Hypothalamus (tissue), 51 donors: ENCODE data around the gene APOL2.
"Not testable (repeated sequence)": the region's sequence is repeated elsewhere in the genome, so short reads cannot be mapped to it uniquely, and the experiment has no call there.

Experiments
- DNase-seq, 51 donors: peaks; one replicate each; lab custom pipeline; 2025; lab: John Stamatoyannopoulos, UW

The APOL2 gene

GRCh38 chr22:36245805-36246356 lies 6.6 kb upstream of the APOL2 start:
- DNase-seq: no peak

GRCh38 chr22:36244522-36245391 lies 5.4 kb upstream of the APOL2 start:
- DNase-seq: no peak

DNA sequence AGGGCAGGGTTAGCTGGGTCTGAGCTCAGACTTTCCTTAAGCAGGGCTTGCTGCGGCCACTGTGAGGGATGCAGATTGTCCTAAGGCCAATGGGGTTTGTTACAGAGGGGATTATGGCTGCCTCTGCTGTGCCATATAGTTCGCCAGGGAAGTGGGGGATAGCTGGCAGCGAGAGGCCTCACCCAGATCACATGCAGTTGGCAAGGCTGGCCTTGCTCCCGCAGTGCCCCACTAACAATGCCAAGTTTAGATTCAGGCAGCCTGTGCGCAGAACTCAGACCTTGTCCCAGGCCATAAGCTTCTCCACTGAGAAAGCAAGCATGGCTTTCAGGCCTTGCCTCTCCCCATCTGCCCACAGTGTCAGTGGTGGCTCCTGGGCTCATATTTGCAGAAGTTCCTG lies 4.7 kb upstream of the APOL2 start:
- no peak for DNase-seq

DNA sequence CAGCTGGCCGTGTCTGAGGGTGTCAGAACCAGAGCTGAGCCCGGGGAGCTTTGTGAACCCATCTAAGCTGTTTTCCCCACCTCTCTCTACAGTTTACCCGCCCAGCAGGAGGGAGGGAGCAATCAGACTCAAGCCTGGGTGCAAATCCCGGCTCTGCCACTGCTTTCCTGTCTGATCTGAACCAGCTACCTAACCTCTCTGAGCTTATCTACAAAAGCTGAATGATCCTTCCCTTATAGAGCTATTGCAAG lies 252 bp downstream of the APOL2 start:
- DNase-seq: no peak

- peak in 2 of 51 donors; percentile 32 to 56 for DNase-seq
Observed at GRCh38 chr22:36238373-36239149, 766 bp downstream of the APOL2 start.

GRCh38 chr22:36237462-36238372 lies 1.6 kb downstream of the APOL2 start:
- DNase-seq: no peak

GRCh38 chr22:36236388-36237319 lies 2.7 kb downstream of the APOL2 start:
- DNase-seq: no peak

GRCh38 chr22:36235585-36235984 lies 3.7 kb downstream of the APOL2 start:
- DNase-seq: no peak

- no peak for DNase-seq
Observed at GRCh38 chr22:36234919-36235318, 4.4 kb downstream of the APOL2 start.

DNA sequence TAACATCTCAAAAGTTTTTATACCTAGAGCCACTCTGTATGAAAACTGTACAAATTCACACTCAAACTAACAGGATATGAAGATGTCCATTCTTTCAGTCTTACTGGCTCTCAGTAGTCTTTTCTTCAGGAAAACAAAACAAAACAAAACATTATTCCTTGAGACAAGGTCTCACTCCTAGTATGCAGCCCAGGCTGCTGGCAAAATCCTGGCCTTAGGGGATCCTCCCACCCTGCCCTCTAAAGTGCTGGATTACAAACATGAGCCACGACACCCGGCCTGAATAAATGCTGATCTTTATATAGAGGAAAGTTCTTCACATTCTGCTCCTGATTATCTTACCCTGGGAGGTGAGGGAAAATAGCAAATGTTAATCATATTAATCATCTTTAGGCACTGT lies 5.1 kb downstream of the APOL2 start:
- no peak for DNase-seq

GRCh38 chr22:36233796-36234195 lies 5.5 kb downstream of the APOL2 start:
- no peak for DNase-seq

DNA sequence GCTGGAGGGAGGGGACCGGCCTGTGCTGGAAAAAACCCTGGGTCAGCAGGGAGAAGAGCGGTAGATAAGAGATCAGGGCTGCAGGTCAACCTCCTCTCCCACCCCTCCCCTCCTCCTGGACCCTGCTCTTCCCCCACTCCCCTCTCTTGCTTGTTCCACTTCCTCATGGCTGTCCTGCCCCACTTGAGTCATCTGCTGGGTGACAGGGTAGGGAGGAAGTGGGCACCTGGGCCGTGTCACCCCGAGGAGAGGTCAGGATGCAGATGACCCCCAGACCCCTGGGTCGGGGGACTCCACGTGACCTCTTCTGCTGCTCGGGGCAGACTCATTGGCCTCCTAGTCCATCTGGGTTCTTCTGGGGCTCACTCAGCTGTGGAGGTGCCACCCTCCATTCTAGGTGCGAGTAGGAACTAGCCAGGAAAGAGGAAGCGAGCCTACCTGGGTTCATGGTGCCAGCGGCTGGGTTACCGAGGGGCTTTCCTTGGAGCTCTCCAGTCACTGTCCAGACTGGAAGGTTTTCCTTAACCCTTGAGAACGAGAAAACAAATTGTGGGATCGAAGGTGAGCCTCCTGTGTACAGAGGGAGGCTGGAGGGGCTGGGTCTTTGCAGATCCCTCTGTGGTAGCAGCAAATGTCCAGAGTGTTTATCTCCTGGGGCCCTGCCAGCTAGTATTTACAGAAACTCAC lies 6.5 kb downstream of the APOL2 start:
- no peak for DNase-seq

DNA sequence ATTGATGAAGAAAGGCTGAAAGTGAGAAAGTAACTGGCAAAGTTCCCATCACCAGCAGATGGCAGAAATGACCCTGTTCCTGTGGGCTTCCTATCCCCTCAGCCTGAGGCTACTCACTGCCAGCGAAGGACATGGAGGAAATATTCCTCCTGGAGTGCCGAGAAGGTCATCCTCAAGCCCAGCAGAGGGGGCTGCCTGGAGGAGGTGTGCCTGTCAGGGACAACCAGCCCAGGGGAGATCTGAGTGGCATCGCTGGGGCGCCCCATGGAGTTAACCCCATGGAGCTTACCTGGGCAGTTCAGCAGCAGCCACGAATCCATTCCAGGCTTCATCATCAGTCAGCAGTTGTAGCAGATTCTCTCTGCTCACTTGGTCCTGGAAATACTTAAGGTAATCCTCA lies 8.3 kb downstream of the APOL2 start:
- DNase-seq: not testable (repeated sequence)

- not testable (repeated sequence) for DNase-seq
Observed at GRCh38 chr22:36229649-36230048, 9.7 kb downstream of the APOL2 start.

DNA sequence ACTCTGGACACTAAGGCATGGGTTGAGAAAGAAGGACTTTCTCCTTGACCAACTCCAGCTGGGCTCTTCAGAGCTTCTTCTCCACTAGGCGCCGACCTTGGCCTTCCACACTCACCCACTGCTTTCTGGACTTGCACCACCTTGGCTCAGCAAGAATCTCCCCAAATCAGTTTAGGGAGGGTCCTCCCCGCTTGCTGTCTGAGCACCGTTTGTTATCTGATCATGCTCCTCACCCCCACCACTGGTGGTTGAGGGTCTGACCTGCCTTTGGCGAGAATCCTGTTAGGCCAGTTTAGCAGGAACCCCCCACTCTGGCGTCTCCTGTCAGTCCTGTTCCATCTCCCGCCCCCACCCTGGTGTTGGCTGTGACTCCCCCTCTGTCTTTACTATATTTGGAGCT lies 10.4 kb downstream of the APOL2 start:
- no peak for DNase-seq

DNA sequence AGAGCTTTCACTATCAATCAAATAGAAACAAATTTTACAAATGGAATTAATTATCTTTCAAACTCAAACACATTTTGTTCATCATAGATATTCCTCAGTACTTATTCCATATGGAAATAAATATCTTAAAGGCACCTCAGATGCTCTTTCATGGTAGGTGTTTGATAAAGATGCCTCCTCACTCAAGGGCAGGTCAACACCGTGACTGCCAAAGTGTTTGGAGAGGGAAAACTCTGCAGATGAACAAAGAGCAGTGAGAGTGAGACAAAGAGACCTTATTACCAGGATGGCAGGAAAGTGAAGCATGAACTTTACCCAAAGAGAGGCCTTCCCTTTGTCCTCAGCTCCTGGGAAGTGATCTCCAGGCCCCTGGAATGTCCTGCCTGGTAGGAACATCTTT lies 11.0 kb downstream of the APOL2 start:
- not testable (repeated sequence) for DNase-seq

DNA sequence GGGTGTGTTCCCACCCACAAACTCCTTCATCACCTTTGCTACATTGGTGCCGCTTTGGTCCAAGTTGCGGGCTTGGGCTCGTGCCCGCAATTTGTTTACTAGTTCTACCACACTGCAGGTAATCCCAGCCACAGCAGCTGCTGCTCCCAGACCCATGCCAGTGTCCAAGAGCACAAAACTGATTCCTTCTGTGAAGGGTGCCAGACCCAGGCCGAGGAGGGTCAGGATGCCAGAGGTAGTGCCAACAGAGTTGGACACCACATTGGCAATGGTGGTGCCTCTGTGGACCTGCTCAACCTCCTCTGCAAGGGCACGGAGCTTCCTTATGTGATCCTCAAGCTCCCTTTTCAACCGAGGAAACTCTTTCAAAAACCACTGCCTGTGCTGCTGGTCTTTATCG lies 11.5 kb downstream of the APOL2 start:
- DNase-seq: no peak

- no peak for DNase-seq
Observed at GRCh38 chr22:36227396-36227795, 11.9 kb downstream of the APOL2 start.

DNA sequence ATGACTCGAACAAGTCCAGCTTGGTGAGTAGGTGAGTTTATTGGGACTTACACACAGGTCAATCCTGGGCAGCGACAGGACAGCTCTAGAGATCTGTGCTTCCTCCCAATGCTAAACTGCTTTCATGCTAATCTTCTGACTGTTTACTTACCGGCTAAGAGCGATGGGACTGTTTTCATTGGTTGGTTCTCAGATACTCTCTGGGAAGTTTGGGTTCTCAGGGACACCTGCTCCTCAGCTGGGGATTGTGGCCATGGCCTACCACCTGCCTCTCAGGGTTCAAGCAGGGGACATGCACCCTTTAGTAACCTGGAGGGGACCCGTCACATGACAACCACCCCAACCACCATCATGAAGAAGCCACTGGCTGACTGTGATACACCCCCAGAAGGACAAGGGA lies 13.1 kb downstream of the APOL2 start:
- DNase-seq: no peak
